ENCODE measurements around the gene KDM1B.

- no peak for TF ChIP-seq CTCF (conservative IDR thresholded peaks at IDR 0.05 in 1 of 2, IDR thresholded peaks at IDR 0.05 in 1 of 2; ENCODE audit: low read depth in 1 of 2, low read length in 2 of 2)
- no peak for TF ChIP-seq EZH2 (IDR thresholded peaks at IDR 0.05; ENCODE audit: low read length, missing control alignments)
Observed at GRCh38 chr6:18242062-18242851, 87.0 kb downstream of the KDM1B start.
